Ectodermal cell (in vitro differentiated cells): Measurements from ENCODE around the gene ANO1.

Source experiments
- H3K27ac ChIP-seq: 2 replicates; pipeline ENCODE4 v1.7.0; 2013; ENCODE audit warnings: mild to moderate bottlenecking, low read depth, low read length; ENCODE audit not compliant: insufficient read depth, poor library complexity, severe bottlenecking
- H3K27me3 ChIP-seq: 2 replicates; pipeline ENCODE4 v1.7.0; 2013; ENCODE audit warnings: mild to moderate bottlenecking, low read length; ENCODE audit not compliant: insufficient read depth, control insufficient read depth, poor library complexity, severe bottlenecking
- H3K36me3 ChIP-seq: one replicate; pipeline ENCODE4 v1.7.0; 2013; ENCODE audit warnings: low read length; ENCODE audit not compliant: control insufficient read depth, insufficient read depth
- H3K4me1 ChIP-seq: one replicate; pipeline ENCODE4 v1.7.0; 2013; ENCODE audit warnings: low read length; ENCODE audit not compliant: control insufficient read depth, insufficient read depth
- H3K4me3 ChIP-seq: 2 replicates; pipeline ENCODE4 v1.7.0; 2013; ENCODE audit warnings: low read depth, low read length, control low read depth; ENCODE audit not compliant: insufficient read depth
- H3K9me3 ChIP-seq: 2 replicates; pipeline ENCODE4 v1.7.0; 2013; ENCODE audit warnings: mild to moderate bottlenecking, low read length, moderate library complexity; ENCODE audit not compliant: control insufficient read depth
- WGBS, 2 experiments: methylation state at CpG; one replicate each; pipeline ENCODE4 v1.1.7; 2013; ENCODE audit warnings: missing lambda C conversion rate in 2 of 2; 5-methylcytosine and 5-hydroxymethylcytosine counted together

The ANO1 gene

DNA sequence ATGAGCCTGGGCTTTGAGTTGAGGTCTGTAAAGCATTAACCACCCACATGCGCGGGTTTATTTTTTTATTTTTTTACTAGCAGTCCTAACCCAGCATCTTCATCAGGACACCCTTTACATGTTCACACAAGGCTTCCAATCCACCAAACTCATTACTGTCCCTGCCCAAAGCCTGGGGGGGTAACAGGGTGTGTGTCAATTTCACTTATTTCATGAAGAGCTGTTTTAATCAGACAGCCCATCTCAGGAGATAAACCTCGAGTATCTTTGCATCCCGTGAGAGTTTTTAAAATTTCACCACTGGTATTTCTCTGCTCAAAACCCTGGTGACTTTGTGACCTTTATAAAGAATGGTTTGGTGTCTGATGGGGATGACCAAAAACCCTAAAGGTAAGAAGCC is 45.6 kb downstream of the ANO1 start:
- Histone ChIP-seq H3K27me3 (peaks cover 26% of the 10 kb centered on the region), H3K36me3 (no peaks in the 10 kb centered on the region), H3K9me3 (no peaks in the 10 kb centered on the region), H3K27ac (no peak overlapping the region), H3K4me3 (no peak overlapping the region), H3K4me1 (peaks cover 6% of the 10 kb centered on the region)
- 91 to 94% methylated on average over 4 of the region's 4 CpGs for WGBS, 2 experiments

DNA sequence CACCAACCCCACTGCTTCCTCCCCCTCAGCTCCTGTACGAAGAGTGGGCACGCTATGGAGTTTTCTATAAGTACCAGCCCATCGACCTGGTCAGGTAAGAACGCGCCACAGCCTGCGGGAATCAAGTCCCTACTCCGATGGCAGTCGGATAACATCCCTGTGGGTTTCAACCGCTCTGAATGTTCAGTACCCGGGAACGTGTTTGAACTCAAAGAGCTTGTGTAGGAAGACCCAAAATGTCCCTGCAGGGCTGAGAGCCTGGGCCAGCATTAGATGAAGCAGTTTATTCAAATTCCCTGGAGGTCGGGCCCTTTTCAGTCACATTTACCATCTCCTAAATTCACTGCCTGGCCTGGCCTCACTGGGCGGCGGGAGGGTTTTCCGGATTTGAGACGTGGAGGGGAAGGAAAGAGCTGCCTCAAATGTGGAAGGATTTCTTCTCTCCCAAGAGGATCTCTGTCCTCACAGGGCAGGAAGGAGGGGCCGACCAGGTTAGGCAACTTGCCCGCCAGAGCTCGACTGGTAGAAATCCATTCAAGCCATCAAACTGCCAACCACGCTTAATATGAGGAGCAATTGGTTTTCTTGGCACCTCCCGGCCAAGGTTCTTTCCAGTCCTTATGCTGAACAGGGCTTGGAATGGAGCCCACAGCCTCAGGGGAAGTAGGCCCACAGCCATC is 46.3 kb downstream of the ANO1 start:
- no peaks in the 10 kb centered on the region for H3K9me3 ChIP-seq
- H3K27me3 ChIP-seq: peaks cover 34% of the 10 kb centered on the region
- 83% methylated on average over 21 of the region's 21 CpGs for WGBS, 2 experiments

DNA sequence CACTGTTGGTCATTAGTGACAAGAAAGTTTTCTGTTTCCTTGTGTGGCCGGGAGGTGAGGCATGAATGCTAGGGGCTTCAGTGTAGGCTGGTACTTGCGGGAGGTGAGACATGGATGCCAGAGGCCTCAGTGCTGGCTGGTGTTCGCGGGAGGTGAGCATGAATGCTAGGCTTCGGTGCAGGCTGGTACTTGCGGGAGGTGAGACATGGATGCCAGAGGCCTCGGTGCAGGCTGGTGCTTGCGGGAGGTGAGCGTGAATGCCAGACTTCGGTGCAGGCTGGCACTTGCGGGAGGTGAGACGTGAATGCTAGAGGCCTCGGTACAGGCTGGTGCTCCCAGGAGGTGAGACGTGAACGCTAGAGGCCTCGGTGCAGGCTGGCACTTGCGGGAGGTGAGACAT is 48.4 kb downstream of the ANO1 start:
- no peaks in the 10 kb centered on the region for H3K9me3 ChIP-seq
- peaks cover 46% of the 10 kb centered on the region for H3K27me3 ChIP-seq
- H3K36me3 ChIP-seq: no peaks in the 10 kb centered on the region
- H3K27ac ChIP-seq: no peak overlapping the region
- H3K4me1 ChIP-seq: peaks cover 8% of the 10 kb centered on the region
- 89 to 90% methylated on average over 17 of the region's 17 CpGs for WGBS, 2 experiments
- H3K4me3 ChIP-seq: no peak overlapping the region

More for the DNA sequence above, 46.3 kb downstream of the ANO1 start:
- Histone ChIP-seq H3K4me3 (no peak overlapping the region), H3K27ac (no peak overlapping the region), H3K36me3 (no peaks in the 10 kb centered on the region), H3K4me1 (peaks cover 8% of the 10 kb centered on the region)

DNA sequence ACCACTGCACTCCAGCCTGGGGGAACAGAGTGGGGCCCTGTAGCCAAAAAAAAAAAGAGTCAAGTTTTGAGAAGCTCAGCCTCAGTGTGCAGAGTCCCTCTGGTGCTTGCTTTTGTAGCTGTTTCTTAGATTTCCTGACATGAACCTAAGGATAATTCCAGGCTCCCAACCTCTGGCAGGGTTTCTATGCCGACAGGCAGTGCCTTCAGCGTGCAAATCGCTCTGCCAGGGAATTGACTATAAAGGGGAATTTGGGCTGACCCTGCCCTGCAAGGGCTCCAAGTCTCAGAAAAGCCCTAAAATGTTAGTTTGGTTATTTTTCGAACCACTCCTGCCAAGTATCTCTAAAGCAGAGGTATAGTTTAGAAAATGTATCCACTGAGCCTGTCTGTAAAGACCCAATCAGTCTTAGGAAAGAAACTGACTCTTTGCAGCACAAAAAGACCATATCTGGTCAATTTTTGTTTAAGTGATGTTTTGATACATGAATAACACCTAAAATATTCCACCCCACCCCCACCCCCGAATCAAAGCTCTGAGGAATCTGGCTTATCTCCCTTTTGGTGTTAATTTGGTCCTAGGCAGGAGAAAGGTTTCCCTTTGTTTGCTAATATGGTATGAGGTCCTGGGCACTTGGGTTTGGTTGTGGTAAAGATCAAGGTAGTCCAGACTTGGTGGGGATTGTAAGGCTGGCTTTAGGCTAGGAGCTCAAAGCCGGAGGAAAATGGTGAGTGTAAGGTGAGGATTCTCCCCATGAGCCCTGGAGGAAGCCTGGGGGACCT is 49.7 kb downstream of the ANO1 start:
- WGBS, 2 experiments: 69 to 74% methylated on average over 5 to 6 of the region's 6 CpGs

DNA sequence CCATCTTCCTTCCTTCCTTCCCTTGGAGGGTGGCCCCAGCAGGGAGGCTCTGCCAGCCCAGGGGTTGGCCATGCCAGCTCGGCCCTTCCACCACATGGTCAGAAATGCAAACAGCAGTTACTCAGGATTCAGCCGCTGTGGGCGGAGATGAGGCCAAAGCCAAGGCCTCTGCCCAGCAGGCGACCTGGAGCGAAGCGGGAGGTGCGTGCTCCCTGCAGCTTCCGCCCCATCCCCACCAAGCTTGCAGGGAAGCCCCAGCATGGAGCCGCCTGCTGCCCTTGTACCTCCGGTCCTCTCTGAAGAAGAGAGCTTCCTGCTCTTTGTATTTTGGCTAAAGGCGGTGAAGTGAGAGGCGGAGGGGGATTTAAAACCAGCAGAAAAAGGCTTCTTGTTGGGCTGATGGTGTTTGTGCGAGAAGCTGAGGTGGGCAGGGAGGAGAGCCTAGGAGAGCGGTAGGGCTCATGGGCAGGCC is 50.4 kb downstream of the ANO1 start:
- Histone ChIP-seq H3K27me3 (peaks cover 48% of the 10 kb centered on the region), H3K36me3 (no peaks in the 10 kb centered on the region), H3K9me3 (no peaks in the 10 kb centered on the region), H3K4me3 (no peak overlapping the region), H3K4me1 (peaks cover 8% of the 10 kb centered on the region), H3K27ac (no peak overlapping the region)
- 13 to 16% methylated on average over 14 of the region's 14 CpGs for WGBS, 2 experiments

More for the DNA sequence above, 49.7 kb downstream of the ANO1 start:
- Histone ChIP-seq H3K27me3 (peaks cover 51% of the 10 kb centered on the region), H3K27ac (no peak overlapping the region), H3K4me3 (no peak overlapping the region), H3K9me3 (no peaks in the 10 kb centered on the region), H3K4me1 (peaks cover 8% of the 10 kb centered on the region), H3K36me3 (no peaks in the 10 kb centered on the region)

DNA sequence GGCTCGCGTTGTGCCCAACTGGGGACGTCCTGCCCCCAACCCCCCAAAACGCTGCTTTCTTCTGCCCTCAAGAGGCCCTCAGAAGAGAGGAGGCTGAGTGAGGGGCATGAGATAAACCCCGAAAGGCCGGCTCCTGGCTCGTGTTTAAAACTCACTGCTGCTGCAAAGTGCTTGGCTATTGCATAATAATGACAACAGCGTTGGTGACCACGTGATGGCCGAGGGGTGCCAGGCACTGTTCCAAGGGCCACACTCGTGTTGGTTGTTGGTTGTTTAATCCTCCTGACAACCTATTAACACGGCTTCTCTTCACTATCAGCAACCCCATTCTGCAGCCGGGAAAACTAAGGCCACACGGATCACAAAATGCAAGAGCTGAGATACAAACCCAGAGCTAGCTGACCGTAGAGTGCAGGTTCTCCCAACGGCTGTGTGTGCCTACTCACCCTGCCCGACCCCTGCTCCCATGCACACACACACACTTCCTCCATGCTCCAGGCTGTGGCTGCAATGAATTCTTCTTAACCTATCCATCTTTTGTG is 51.0 kb downstream of the ANO1 start:
- Histone ChIP-seq H3K27ac (no peak overlapping the region), H3K36me3 (no peaks in the 10 kb centered on the region), H3K9me3 (no peaks in the 10 kb centered on the region), H3K4me3 (no peak overlapping the region), H3K27me3 (peaks cover 48% of the 10 kb centered on the region), H3K4me1 (peaks cover 8% of the 10 kb centered on the region)
- WGBS, 2 experiments: 51 to 52% methylated on average over 17 of the region's 17 CpGs

DNA sequence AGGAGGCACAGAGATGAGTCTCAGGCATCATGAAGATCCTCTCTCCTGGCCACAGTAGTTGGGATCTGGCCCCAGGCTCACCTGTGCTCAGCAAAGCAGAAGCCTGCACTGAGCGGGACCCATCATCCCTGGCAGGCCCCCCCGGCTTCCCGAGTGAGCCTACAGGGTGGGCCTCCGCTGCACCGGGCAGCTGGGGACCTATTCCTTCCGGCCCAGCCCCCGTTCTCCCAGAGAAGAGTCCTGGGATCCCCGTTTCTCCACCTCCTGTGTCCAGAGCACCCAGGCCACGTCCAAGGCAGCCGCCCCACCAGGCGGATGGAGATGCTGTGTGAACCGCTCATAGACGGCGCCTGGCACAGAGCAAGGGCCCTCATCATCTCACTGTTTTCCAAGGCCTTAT is 52.5 kb downstream of the ANO1 start:
- H3K36me3 ChIP-seq: no peaks in the 10 kb centered on the region
- H3K27ac ChIP-seq: no peak overlapping the region
- H3K4me1 ChIP-seq: peaks cover 8% of the 10 kb centered on the region
- peaks cover 56% of the 10 kb centered on the region for H3K27me3 ChIP-seq
- no peak overlapping the region for H3K4me3 ChIP-seq
- 94% methylated on average over 14 of the region's 14 CpGs for WGBS, 2 experiments
- no peaks in the 10 kb centered on the region for H3K9me3 ChIP-seq

DNA sequence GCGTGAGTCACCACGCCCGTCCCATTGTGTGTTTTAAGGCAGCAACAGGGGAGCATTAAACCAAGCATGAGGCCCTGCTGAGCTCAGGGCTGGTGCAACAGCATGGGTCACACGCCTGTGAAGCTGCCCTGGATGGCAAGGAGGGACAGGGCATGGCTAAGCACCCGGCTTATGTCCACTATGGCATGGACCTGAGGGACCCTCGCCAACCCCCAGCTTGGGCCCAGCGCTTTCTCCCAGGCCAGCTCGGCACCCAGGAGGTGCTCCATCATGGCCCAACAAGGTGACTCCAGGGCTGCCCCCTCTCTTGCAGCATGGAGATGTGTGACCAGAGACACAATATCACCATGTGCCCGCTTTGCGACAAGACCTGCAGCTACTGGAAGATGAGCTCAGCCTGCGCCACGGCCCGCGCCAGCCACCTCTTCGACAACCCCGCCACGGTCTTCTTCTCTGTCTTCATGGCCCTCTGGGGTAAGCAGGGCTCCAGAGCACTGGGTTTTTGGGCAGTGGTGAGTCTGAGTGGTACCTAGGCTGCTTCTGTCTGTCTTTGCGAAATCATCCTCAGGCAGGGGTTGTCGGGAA is 53.6 kb downstream of the ANO1 start:
- 91 to 92% methylated on average over 19 of the region's 19 CpGs for WGBS, 2 experiments

DNA sequence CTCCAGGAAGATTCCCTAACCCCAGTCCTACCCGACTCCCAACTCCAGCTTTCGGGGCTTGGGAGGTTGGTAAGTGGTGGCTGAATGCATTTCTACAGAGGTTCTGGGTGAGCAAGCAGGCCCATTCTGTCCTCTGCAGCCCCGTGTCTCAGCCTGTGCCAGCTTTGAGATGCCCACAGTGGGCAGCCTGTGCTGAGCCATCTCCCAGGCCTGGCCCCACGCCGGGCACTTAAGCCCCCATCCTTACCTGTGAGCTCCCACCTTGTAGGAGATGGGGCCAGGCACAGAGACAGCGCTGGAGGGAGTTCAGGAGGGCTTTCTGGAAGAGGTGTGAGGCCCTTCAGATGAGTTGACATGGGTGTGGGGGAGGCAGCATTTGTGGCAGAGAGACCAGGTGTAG is 54.5 kb downstream of the ANO1 start:
- H3K27ac ChIP-seq: no peak overlapping the region
- peaks cover 65% of the 10 kb centered on the region for H3K27me3 ChIP-seq
- WGBS, 2 experiments: 92 to 95% methylated on average over 6 of the region's 6 CpGs
- peaks cover 8% of the 10 kb centered on the region for H3K4me1 ChIP-seq
- H3K4me3 ChIP-seq: no peak overlapping the region
- H3K9me3 ChIP-seq: no peaks in the 10 kb centered on the region
- no peaks in the 10 kb centered on the region for H3K36me3 ChIP-seq

More for the DNA sequence above, 53.6 kb downstream of the ANO1 start:
- Histone ChIP-seq H3K27me3 (peaks cover 63% of the 10 kb centered on the region), H3K36me3 (no peaks in the 10 kb centered on the region), H3K4me3 (no peak overlapping the region), H3K9me3 (no peaks in the 10 kb centered on the region), H3K4me1 (peaks cover 8% of the 10 kb centered on the region), H3K27ac (no peak overlapping the region)

DNA sequence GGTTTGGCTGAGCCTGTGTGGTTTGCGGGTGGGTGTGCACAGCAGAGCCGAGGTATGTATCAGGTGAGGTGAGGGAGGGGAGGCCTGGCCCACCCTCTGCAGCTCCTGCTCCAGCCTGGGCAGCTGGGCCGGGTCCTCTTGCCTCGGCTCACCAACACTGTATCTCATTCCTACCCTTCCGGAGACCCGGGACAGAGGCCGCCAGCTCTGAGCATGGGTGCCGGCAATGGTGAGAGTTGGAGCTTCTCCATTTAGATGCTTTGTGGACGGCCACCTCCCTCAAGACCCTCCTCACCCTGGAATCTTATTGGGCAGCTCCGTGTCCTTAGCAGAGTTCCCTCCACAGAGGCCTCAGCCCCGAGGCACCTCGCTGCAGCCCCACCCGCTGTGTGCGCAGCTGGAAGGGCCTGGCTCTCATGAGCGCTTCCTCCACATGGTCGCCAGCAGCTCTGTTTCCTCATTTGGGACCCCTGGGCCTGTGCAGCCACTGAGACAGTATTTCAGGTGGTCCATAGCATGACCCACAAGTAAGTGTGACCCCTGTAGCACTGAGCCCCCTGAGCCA is 55.7 kb downstream of the ANO1 start:
- no peak overlapping the region for H3K27ac ChIP-seq
- H3K9me3 ChIP-seq: no peaks in the 10 kb centered on the region
- WGBS, 2 experiments: 87 to 88% methylated on average over 16 of the region's 16 CpGs
- no peaks in the 10 kb centered on the region for H3K36me3 ChIP-seq
- peaks cover under 1% of the 10 kb centered on the region for H3K4me1 ChIP-seq
- peaks cover 65% of the 10 kb centered on the region for H3K27me3 ChIP-seq
- no peak overlapping the region for H3K4me3 ChIP-seq
